Suprapubic skin (tissue), 4 donors: ENCODE results near the gene ZNF175. TPM values are rescaled to one million over a fixed set of nuclear protein-coding genes. Genes with fewer than 3 reads are reported as not detected.

Source experiments
- DNase-seq, 2 donors: peaks; one replicate each; pipeline ENCODE4 v3.0.0-alpha.2; 2019; ENCODE audit warnings: low spot score in 2 of 2
- H3K27ac ChIP-seq: fragments of 200-600 bp; sonication (generic); one replicate; pipeline ENCODE4 v1.5.1; 2019
- H3K27me3 ChIP-seq: fragments of 200-600 bp; sonication (generic); one replicate; pipeline ENCODE4 v1.5.1; 2019
- H3K36me3 ChIP-seq: fragments of 200-600 bp; sonication (generic); one replicate; pipeline ENCODE4 v1.5.1; 2019
- H3K4me1 ChIP-seq: fragments of 200-600 bp; sonication (generic); one replicate; pipeline ENCODE4 v1.5.1; 2019
- H3K4me3 ChIP-seq: fragments of 200-600 bp; sonication (generic); one replicate; pipeline ENCODE4 v1.5.1; 2019; ENCODE audit warnings: mild to moderate bottlenecking
- H3K9me3 ChIP-seq: fragments of 200-600 bp; sonication (generic); one replicate; pipeline ENCODE4 v1.5.1; 2019
- CTCF ChIP-seq, 2 donors: fragments of 200-600 bp in 1 of 2; fragments of 450-650 bp in 1 of 2; sonication (generic) in 1 of 2; IDR thresholded peaks; one replicate each; pipeline ENCODE4 v1.5.1; 2016 to 2019; ENCODE audit warnings: antibody characterized with exemption in 2 of 2, mild to moderate bottlenecking in 1 of 2, moderate library complexity in 1 of 2
- EP300 ChIP-seq: sonication (generic); formaldehyde crosslinking; IDR thresholded peaks from one replicate; pipeline ENCODE4 v1.6.1; 2017; ENCODE audit warnings: antibody characterized with exemption
- POLR2A ChIP-seq, 2 donors: fragments of 450-650 bp; IDR thresholded peaks; one replicate each; pipeline ENCODE4 v1.6.1; 2017; ENCODE audit warnings: antibody characterized with exemption in 2 of 2, mild to moderate bottlenecking in 2 of 2, moderate library complexity in 2 of 2
- POLR2AphosphoS5 ChIP-seq, 3 donors: sonication (generic); formaldehyde crosslinking; IDR thresholded peaks; one replicate each; pipeline ENCODE4 v1.6.1; 2017; ENCODE audit warnings: antibody characterized with exemption in 3 of 3
- WGBS: methylation state at CpG from one replicate; pipeline ENCODE4 v1.1.5; 2018; 5-methylcytosine and 5-hydroxymethylcytosine counted together
- total RNA-seq, 4 donors: library from RNA; depleted of rRNA; stranded (reverse); fragments of >200 nt; gene quantifications; one replicate each; pipeline ENCODE4 v1.1.0, GENCODE V29; 2016

ZNF175 gene
- total RNA-seq, 4 donors from 2014 or later, result 2.0 to 12.1 (median 5.1) TPM

- TF ChIP-seq CTCF (IDR thresholded peaks at IDR 0.05) (no peak), POLR2A (IDR thresholded peaks at IDR 0.05) (no peak), POLR2AphosphoS5 (IDR thresholded peaks at IDR 0.05) (no peak), EP300 (no peak)
- Histone ChIP-seq H3K27me3 (peaks cover 22% of the 10 kb centered on the region), H3K4me3 (no peak overlapping the region), H3K27ac (no peak overlapping the region), H3K9me3 (no peaks in the 10 kb centered on the region), H3K4me1 (no peaks in the 10 kb centered on the region), H3K36me3 (no peaks in the 10 kb centered on the region)
- WGBS, result 58% methylated on average over 5 of the region's 5 CpGs
- no peak for DNase-seq
Measured at GRCh38 chr19:51632126-51632525, 61.0 kb downstream of the ZNF175 start.

- no peaks in the 10 kb centered on the region for H3K4me1 ChIP-seq
- no peak overlapping the region for H3K27ac ChIP-seq
- WGBS, result 15% methylated on average over 4 of the region's 5 CpGs
- no peaks in the 10 kb centered on the region for H3K36me3 ChIP-seq
- peaks cover 26% of the 10 kb centered on the region for H3K27me3 ChIP-seq
- H3K9me3 ChIP-seq, result no peaks in the 10 kb centered on the region
- TF ChIP-seq POLR2AphosphoS5 (IDR thresholded peaks at IDR 0.05) (no peak), CTCF (IDR thresholded peaks at IDR 0.05) (no peak)
- no peak overlapping the region for H3K4me3 ChIP-seq
- no peak for DNase-seq
Measured at GRCh38 chr19:51637362-51637978, 66.4 kb downstream of the ZNF175 start.

GRCh38 chr19:51639916-51640315 is 68.8 kb downstream of the ZNF175 start:
- TF ChIP-seq POLR2A (IDR thresholded peaks at IDR 0.05) (no peak), CTCF (IDR thresholded peaks at IDR 0.05) (no peak), POLR2AphosphoS5 (IDR thresholded peaks at IDR 0.05) (no peak), EP300 (no peak)
- Histone ChIP-seq H3K4me1 (no peaks in the 10 kb centered on the region), H3K27ac (no peak overlapping the region), H3K36me3 (no peaks in the 10 kb centered on the region), H3K27me3 (peaks cover 32% of the 10 kb centered on the region), H3K9me3 (no peaks in the 10 kb centered on the region), H3K4me3 (no peak overlapping the region)
- 68% methylated on average over 4 of the region's 4 CpGs for WGBS
- DNase-seq, result no peak

- 97% methylated on average over 3 of the region's 3 CpGs for WGBS
- TF ChIP-seq POLR2AphosphoS5 (IDR thresholded peaks at IDR 0.05) (no peak), CTCF (IDR thresholded peaks at IDR 0.05) (no peak), POLR2A (IDR thresholded peaks at IDR 0.05) (no peak), EP300 (no peak)
- DNase-seq, result no peak
Measured at GRCh38 chr19:51640386-51640785, 69.3 kb downstream of the ZNF175 start.

GRCh38 chr19:51641648-51642047 is 70.6 kb downstream of the ZNF175 start:
- H3K36me3 ChIP-seq, result no peaks in the 10 kb centered on the region
- no peak for DNase-seq
- H3K27me3 ChIP-seq, result peaks cover 30% of the 10 kb centered on the region
- TF ChIP-seq CTCF (IDR thresholded peaks at IDR 0.05), result no peak
- TF ChIP-seq EP300, result no peak
- TF ChIP-seq POLR2A (IDR thresholded peaks at IDR 0.05), result no peak
- no peak for TF ChIP-seq POLR2AphosphoS5 (IDR thresholded peaks at IDR 0.05)
- no peaks in the 10 kb centered on the region for H3K4me1 ChIP-seq
- no peak overlapping the region for H3K4me3 ChIP-seq
- H3K9me3 ChIP-seq, result no peaks in the 10 kb centered on the region
- no peak overlapping the region for H3K27ac ChIP-seq

More at GRCh38 chr19:51640386-51640785, 69.3 kb downstream of the ZNF175 start:
- Histone ChIP-seq H3K4me3 (no peak overlapping the region), H3K9me3 (no peaks in the 10 kb centered on the region), H3K36me3 (no peaks in the 10 kb centered on the region), H3K27ac (no peak overlapping the region), H3K4me1 (no peaks in the 10 kb centered on the region), H3K27me3 (peaks cover 32% of the 10 kb centered on the region)

Other genes starting within 250 kb of the ZNF175 start
- 10 to 100 TPM; 20.4 to 35.6 (median 28.8) TPM for gene VSIG10L, start 229.1 kb upstream of the ZNF175 start, total RNA-seq
- gene ETFB, start 204.9 kb upstream of the ZNF175 start, total RNA-seq, result 10 to 100 TPM; 56.7 to 69.7 (median 63.6) TPM
- not detected for gene CLDND2, start 202.3 kb upstream of the ZNF175 start, total RNA-seq
- not detected for gene NKG7, start 198.6 kb upstream of the ZNF175 start, total RNA-seq
- gene LIM2, start 183.3 kb upstream of the ZNF175 start, total RNA-seq, result not detected
- not detected for gene C19orf84, start 180.7 kb upstream of the ZNF175 start, total RNA-seq
- 1 to 10 TPM; 1.2 to 3.5 (median 1.6) TPM for gene SIGLEC10, start 153.6 kb upstream of the ZNF175 start, total RNA-seq
- 1 to 10 TPM in 1 of 4 donors, under 1 TPM in 1, not detected in 2; 0.21 to 1.0 TPM for gene SIGLEC8, start 112.8 kb upstream of the ZNF175 start, total RNA-seq
- gene CEACAM18, start 92.7 kb upstream of the ZNF175 start, total RNA-seq, result not detected
- gene SIGLEC12, start 69.5 kb upstream of the ZNF175 start, total RNA-seq, result not detected
- under 1 TPM in 2 of 4 donors, not detected in 2; 0.26 to 0.30 TPM for gene SIGLEC6, start 39.6 kb upstream of the ZNF175 start, total RNA-seq
- gene SIGLEC5, start 59.1 kb downstream of the ZNF175 start, total RNA-seq, result under 1 TPM in 1 of 4 donors, not detected in 3; 0.38 TPM
- gene SIGLEC14, start 75.5 kb downstream of the ZNF175 start, total RNA-seq, result under 1 TPM in 3 of 4 donors, not detected in 1; 0.30 to 0.72 (median 0.36) TPM
- gene SPACA6, start 122.0 kb downstream of the ZNF175 start, total RNA-seq, result 10 to 100 TPM in 1 of 4 donors, 1 to 10 TPM in 3; 3.1 to 23.2 (median 7.8) TPM
- 1 to 10 TPM in 3 of 4 donors, not detected in 1; 2.2 to 9.8 (median 4.4) TPM for gene HAS1, start 152.7 kb downstream of the ZNF175 start, total RNA-seq
- 1 to 10 TPM in 2 of 4 donors, under 1 TPM in 2; 0.60 to 1.7 (median 1.0) TPM for gene FPR1, start 180.6 kb downstream of the ZNF175 start, total RNA-seq
- under 1 TPM in 1 of 4 donors, not detected in 3; 0.34 TPM for gene FPR2, start 189.9 kb downstream of the ZNF175 start, total RNA-seq
- gene FPR3, start 223.9 kb downstream of the ZNF175 start, total RNA-seq, result 1 to 10 TPM in 3 of 4 donors, under 1 TPM in 1; 0.81 to 2.9 (median 2.1) TPM